ENCODE measurements around the gene OR52E6.

OR52E6 gene

GRCh38 chr11:5796541-5796940, 45.2 kb downstream of the OR52E6 start:
- DNase-seq, result no peak

DNA sequence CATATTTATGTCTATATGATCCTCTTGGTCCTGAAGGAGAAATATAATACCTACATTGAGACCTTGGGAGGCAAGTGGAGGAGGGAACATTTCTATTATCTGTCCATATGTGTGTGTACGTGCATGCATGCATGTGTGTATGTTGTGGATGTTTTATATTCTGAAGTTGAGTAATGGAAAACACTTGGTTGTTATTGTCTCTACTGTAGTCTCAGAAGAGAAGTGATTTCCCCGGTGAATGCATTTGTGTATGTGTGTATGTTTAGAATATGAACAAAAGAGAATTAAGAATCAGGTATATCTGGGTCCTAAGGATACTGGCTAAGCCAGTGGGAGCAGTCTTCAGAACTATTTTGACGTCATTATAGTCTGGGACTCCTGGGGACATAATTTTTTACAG, 50.5 kb downstream of the OR52E6 start, which contains the start of gene OR52N1:
OR52N1 (minus strand) TSS at position 101 of the 400 bp plus-strand sequence. CDS start 2,449 bp downstream, outside the sequence.
- DNase-seq, result no peak
